GM12878 (cell line): ENCODE data around the gene PTPRJ. TPM values are rescaled to one million over a fixed set of nuclear protein-coding genes. Genes with fewer than 3 reads are reported as not detected.

Experiments used
- ATAC-seq: fragments of 200-7000 bp; cut with Tn5 transposase; 3 replicates; pipeline ENCODE4 v1.9.1; 2020; ENCODE audit warnings: mild to moderate bottlenecking, moderate library complexity
- BruUV-seq: library from RNA; stranded (reverse); fragments of 400-500 nt; replicated peaks from 2 replicates; lab custom pipeline; 2021; lab: Mats Ljungman, UMichigan
- CTCF ChIA-PET: fragments of 300-600 bp; sonication (Branson Sonifier 250); formaldehyde crosslinking; extraction: SDS; loops from one replicate; lab custom pipeline; 2021; ENCODE audit warnings: inconsistent platforms; lab: Yijun Ruan, JAX
- POLR2A ChIA-PET: fragments of 350-600 bp; formaldehyde crosslinking; extraction: SDS; loops from one replicate; lab custom pipeline; 2021; ENCODE audit warnings: inconsistent platforms; lab: Charles Lee
- RAD21 ChIA-PET: fragments of 300-600 bp; sonication (Branson Sonifier 250); formaldehyde crosslinking; loops from one replicate; lab custom pipeline; 2023; ENCODE audit warnings: antibody characterized with exemption; ENCODE audit not compliant: unreplicated experiment; lab: Charles Lee
- SMC1A ChIA-PET: fragments of 300-600 bp; sonication (Branson Sonifier 250); formaldehyde crosslinking; loops from one replicate; lab custom pipeline; 2023; ENCODE audit not compliant: unreplicated experiment, uncharacterized antibody; lab: Charles Lee
- DNase-seq: peaks from one replicate; pipeline ENCODE4 v3.0.0-alpha.2; 2011; ENCODE audit warnings: low read depth, low spot score
- FAIRE-seq: peaks from 3 replicates; lab custom pipeline; 2011; peaks lifted over from hg19 to GRCh38; lab: Jason Lieb, UNC
- H2AFZ ChIP-seq: 2 replicates; pipeline ENCODE4 v1.6.0; 2011; ENCODE audit warnings: low read depth, low read length, control low read depth; ENCODE audit not compliant: control insufficient read depth
- H3K27ac ChIP-seq: 2 replicates; pipeline ENCODE4 v1.5.1; 2011; ENCODE audit warnings: control low read depth; ENCODE audit not compliant: control insufficient read depth, insufficient read depth
- H3K27me3 ChIP-seq, 2 experiments: replicated peaks in 1 of 2; 2 replicates each; pipeline versions ENCODE4 v1.6.0 to v1.6.1; 2011; ENCODE audit warnings: low read length in 1 of 2; ENCODE audit not compliant: control insufficient read depth in 2 of 2, insufficient read depth in 2 of 2
- H3K36me3 ChIP-seq, 2 experiments: 2 replicates each; pipeline ENCODE4 v1.5.1; 2011; ENCODE audit warnings: low read length in 1 of 2; ENCODE audit not compliant: control insufficient read depth in 2 of 2, insufficient read depth in 2 of 2
- H3K4me1 ChIP-seq: 2 replicates; pipeline ENCODE4 v1.6.1; 2011; ENCODE audit warnings: mild to moderate bottlenecking, low read length, moderate library complexity, mixed read lengths; ENCODE audit not compliant: control insufficient read depth, insufficient read depth
- H3K4me2 ChIP-seq: 2 replicates; pipeline ENCODE4 v1.6.0; 2011; ENCODE audit warnings: control low read depth; ENCODE audit not compliant: control insufficient read depth, insufficient read depth
- H3K4me3 ChIP-seq: fragments of 200-600 bp; sonication (generic); 2 replicates; pipeline ENCODE4 v1.5.1; 2016
- H3K79me2 ChIP-seq: 2 replicates; pipeline ENCODE4 v1.6.0; 2011; ENCODE audit warnings: low read length; ENCODE audit not compliant: control insufficient read depth, insufficient read depth
- H3K9ac ChIP-seq: 2 replicates; pipeline ENCODE4 v1.8.0; 2011; ENCODE audit warnings: low read length, control low read depth, mixed read lengths; ENCODE audit not compliant: control insufficient read depth, insufficient read depth
- H3K9me3 ChIP-seq: replicated peaks from 3 replicates; pipeline ENCODE4 v1.5.1; 2011; ENCODE audit warnings: mild to moderate bottlenecking, low read length; ENCODE audit not compliant: control insufficient read depth, insufficient read depth
- H4K20me1 ChIP-seq: 2 replicates; pipeline ENCODE4 v1.6.0; 2011; ENCODE audit not compliant: control insufficient read depth, insufficient read depth
- EED ChIP-seq: sonication (generic); IDR thresholded peaks from 2 replicates; pipeline ENCODE4 v1.6.1; 2016; ENCODE audit warnings: antibody characterized with exemption, low read depth
- ETV6 ChIP-seq, 2 experiments: fragments of 450-650 bp in 1 of 2; IDR thresholded peaks in 1 of 2; conservative IDR thresholded peaks in 1 of 2; 2 replicates each; pipeline ENCODE4 v1.6.1; 2014; ENCODE audit warnings: antibody characterized with exemption in 1 of 2, borderline replicate concordance in 1 of 2, low read depth in 1 of 2, mild to moderate bottlenecking in 1 of 2, moderate library complexity in 1 of 2
- FOXK2 ChIP-seq: fragments of 450-650 bp; IDR thresholded peaks from 2 replicates; pipeline ENCODE4 v1.6.1; 2017; ENCODE audit warnings: mild to moderate bottlenecking, moderate library complexity
- NBN ChIP-seq: fragments of 450-650 bp; IDR thresholded peaks from 2 replicates; pipeline ENCODE4 v1.6.1; 2016
- SIN3A ChIP-seq: IDR thresholded peaks from 2 replicates; pipeline ENCODE4 v1.6.1; 2012; ENCODE audit warnings: low read depth, low read length, improper control_type of control experiment
- SMAD5 ChIP-seq: IDR thresholded peaks from 2 replicates; pipeline ENCODE4 v1.6.1; 2016; ENCODE audit warnings: antibody characterized with exemption, low read depth
- WGBS: methylation state at CpG from one replicate; pipeline ENCODE4 v1.1.6; 2016; ENCODE audit warnings: low lambda C conversion rate; ENCODE audit not compliant: insufficient replicate concordance, insufficient coverage; ENCODE audit errors: missing lambda C conversion rate; 5-methylcytosine and 5-hydroxymethylcytosine counted together
- in situ Hi-C: fragments of 300-500 bp; cut with MboI; formaldehyde crosslinking; loops from 9 replicates; pipeline ENCODE4 v1.14.3; 2018; ENCODE audit warnings: mixed read lengths
- intact Hi-C: fragments of 100-400 bp; cut with micrococcal nuclease; formaldehyde crosslinking; loops from one replicate; pipeline ENCODE4 v1.14.2; 2022; ENCODE audit not compliant: unreplicated experiment
- polyA plus RNA-seq, 11 experiments: library from polyadenylated mRNA; depleted of rRNA in 4 of 11; unstranded in 6 of 11; stranded (reverse) in 5 of 11; fragments of >200 nt; fragmentation: Nextera tagmentation in 4 of 11; fragmentation: Illumina TruSeq in 1 of 11; extraction: Ambion mirVana in 4 of 11; extraction: Trizol in 1 of 11; gene quantifications; 1 replicate in 1 of 11; 2 replicates in 10 of 11; pipeline versions ENCODE4 v1.2.1 to v1.2.3, GENCODE V29; 2011 to 2016; ENCODE audit warnings: inconsistent platforms in 2 of 11, missing spikeins in 2 of 11, low read depth in 1 of 11
- total RNA-seq, 4 experiments: library from RNA; depleted of rRNA in 3 of 4; stranded (reverse); fragments of >200 nt in 3 of 4; fragmentation: Illumina TruSeq in 1 of 4; extraction: Trizol in 1 of 4; gene quantifications; 2 replicates each; pipeline versions ENCODE4 v1.2.1 to v1.2.3, GENCODE V29; 2013 to 2021
- TF ChIP-seq, protein P1 (sequence below): IDR thresholded peaks from 2 replicates; pipeline ENCODE4 v1.6.1; 2012; ENCODE audit warnings: low read depth, low read length, improper control_type of control experiment
- TF ChIP-seq, protein P2 (sequence below): fragments of 450-650 bp; IDR thresholded peaks from 2 replicates; pipeline ENCODE4 v1.6.1; 2016; ENCODE audit warnings: mild to moderate bottlenecking
- TF ChIP-seq, protein P3 (sequence below): fragments of 450-650 bp; IDR thresholded peaks from 2 replicates; pipeline ENCODE4 v1.6.1; 2017; ENCODE audit warnings: mild to moderate bottlenecking, moderate library complexity

The PTPRJ gene
- total and polyA plus RNA-seq, 10 of the 15 experiments (the other 5 are each of a cell fraction or from before 2014, with no cell fraction given) = 0.22 to 22.4 (median 7.4) TPM

DNA sequence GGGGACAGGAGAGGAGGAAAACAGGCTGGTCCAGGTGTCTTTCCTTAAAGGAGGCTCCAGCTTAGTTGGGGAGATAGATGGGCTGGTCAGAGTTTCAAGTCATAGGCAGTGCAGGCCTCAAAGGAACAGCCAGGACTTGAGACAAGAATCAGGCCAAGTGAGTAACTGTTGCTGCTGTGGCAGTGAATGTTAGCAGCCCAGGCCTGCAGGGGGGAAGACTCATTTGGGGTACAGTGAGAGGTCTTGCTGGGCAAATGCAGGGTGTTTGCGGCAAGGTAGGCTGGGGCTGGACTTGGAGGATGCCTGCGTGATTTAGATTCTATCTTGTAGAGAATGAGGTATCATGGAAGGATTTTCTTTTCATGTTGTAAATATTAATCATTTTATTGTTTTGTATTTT, 24.1 kb downstream of the PTPRJ start:
- in situ Hi-C loops = no loop called here
- Histone ChIP-seq H3K27ac (peak overlapping the region; percentile 95), H3K4me2 (peak overlapping the region; percentile 97), H3K79me2 (peaks cover 59% of the 10 kb centered on the region), H4K20me1 (no peaks in the 10 kb centered on the region), H3K4me3 (no peak overlapping the region), H3K27me3 (no peaks in the 10 kb centered on the region), H3K9ac (peak overlapping the region; percentile 55; the same call in 1 of the 2 replicates), H3K4me1 (peaks cover 81% of the 10 kb centered on the region), H3K9me3 (no peaks in the 10 kb centered on the region), H3K36me3 (no peaks in the 10 kb centered on the region; a peak in 1 of 4 replicates), H2AFZ (peak overlapping the region; percentile 48)
- intact Hi-C loops = loop anchor here (10.0 kb wide), 1 partner anchor 150 kb away; no protein-coding TSS in a partner anchor
- FAIRE-seq (no peak), ATAC-seq (no peak), DNase-seq (no peak)
- TF ChIP-seq EED = peak; percentile 31; the same call in 1 of the 2 replicates
- TF ChIP-seq SIN3A = no peak
- 0 out of 4 replicates have a peak, but pooled peaks of 1 of the 2 experiments have one; percentile 12 for TF ChIP-seq ETV6 (conservative IDR thresholded peaks at IDR 0.05 in 1 of 2, IDR thresholded peaks at IDR 0.05 in 1 of 2; ENCODE audit: borderline replicate concordance in 1 of 2, low read depth in 1 of 2)
- TF ChIP-seq NBN = no peak
- RAD21 ChIA-PET = interaction anchor here (1.2 to 1.7 kb wide), 4 partner anchors 12 to 103 kb away, joined by 4 to 6 read pairs (median 5); no protein-coding TSS in a partner anchor
- 78% methylated on average over 2 of the region's 2 CpGs for WGBS
- SMC1A ChIA-PET = interaction anchor here (1.0 to 5.0 kb wide), 6 partner anchors 9 to 105 kb away, joined by 3 to 23 read pairs (median 5); no protein-coding TSS in a partner anchor
- no TSS peak for BruUV-seq
- CTCF ChIA-PET = interaction anchor here (1.0 to 1.4 kb wide), 2 partner anchors 21 to 103 kb away, joined by 4 read pairs; no protein-coding TSS in a partner anchor
- POLR2A ChIA-PET = interaction anchor here (0.9 to 2.3 kb wide), 4 partner anchors 9 to 103 kb away, joined by 3 to 8 read pairs (median 4); no protein-coding TSS in a partner anchor

DNA sequence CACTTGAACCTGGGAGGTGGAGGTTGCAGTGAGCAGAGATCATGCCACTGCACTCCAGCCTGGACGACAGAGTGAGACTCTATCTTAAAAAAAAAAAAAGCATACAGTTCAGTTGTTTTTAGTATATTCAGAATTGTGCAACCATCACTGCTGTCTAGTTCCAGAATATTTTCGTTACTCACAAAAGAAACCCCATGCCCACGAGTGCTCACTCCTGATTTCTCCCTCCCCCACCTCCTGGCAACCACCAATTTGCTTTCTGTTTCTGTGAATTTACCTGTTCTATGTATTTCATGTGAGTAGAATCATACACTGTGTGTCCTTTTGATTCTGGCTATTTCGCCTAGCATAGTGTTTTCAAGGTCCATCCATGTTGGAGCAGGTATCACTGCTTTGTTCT, 24.8 kb downstream of the PTPRJ start:
- Histone ChIP-seq H3K4me1 (peaks cover 80% of the 10 kb centered on the region), H3K4me3 (peak overlapping the region; percentile 58), H3K9me3 (no peaks in the 10 kb centered on the region), H3K27me3 (no peaks in the 10 kb centered on the region), H3K27ac (peak overlapping the region; percentile 95), H3K36me3 (no peaks in the 10 kb centered on the region; a peak in 1 of 4 replicates), H2AFZ (peak overlapping the region; percentile 2; the same call in 1 of the 2 replicates), H3K79me2 (peaks cover 59% of the 10 kb centered on the region), H3K4me2 (peak overlapping the region; percentile 97), H3K9ac (peak overlapping the region; percentile 62), H4K20me1 (no peaks in the 10 kb centered on the region)
- WGBS = 22% methylated on average over 4 of the region's 4 CpGs
- no peak for DNase-seq
- peak; percentile 13 for ATAC-seq
- ChIA-PET RAD21 (interaction anchor here (1.1 to 2.4 kb wide), 6 partner anchors 12 to 103 kb away, joined by 3 to 9 read pairs (median 5); no protein-coding TSS in a partner anchor), CTCF (no interaction called here), SMC1A (interaction anchor here (0.9 to 5.0 kb wide), 10 partner anchors 10 to 104 kb away, joined by 3 to 23 read pairs (median 4); no protein-coding TSS in a partner anchor), POLR2A (interaction anchor here (1.5 to 2.7 kb wide), 5 partner anchors 10 to 102 kb away, joined by 3 to 10 read pairs (median 5); no protein-coding TSS in a partner anchor)
- intact Hi-C loops (loop anchor here (5.0 to 10.0 kb wide), 3 partner anchors 73 to 150 kb away; no protein-coding TSS in a partner anchor), in situ Hi-C loops (no loop called here)
- no TSS peak for BruUV-seq
- no peak for FAIRE-seq
- TF ChIP-seq, protein P1, sequence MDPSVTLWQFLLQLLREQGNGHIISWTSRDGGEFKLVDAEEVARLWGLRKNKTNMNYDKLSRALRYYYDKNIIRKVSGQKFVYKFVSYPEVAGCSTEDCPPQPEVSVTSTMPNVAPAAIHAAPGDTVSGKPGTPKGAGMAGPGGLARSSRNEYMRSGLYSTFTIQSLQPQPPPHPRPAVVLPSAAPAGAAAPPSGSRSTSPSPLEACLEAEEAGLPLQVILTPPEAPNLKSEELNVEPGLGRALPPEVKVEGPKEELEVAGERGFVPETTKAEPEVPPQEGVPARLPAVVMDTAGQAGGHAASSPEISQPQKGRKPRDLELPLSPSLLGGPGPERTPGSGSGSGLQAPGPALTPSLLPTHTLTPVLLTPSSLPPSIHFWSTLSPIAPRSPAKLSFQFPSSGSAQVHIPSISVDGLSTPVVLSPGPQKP = no peak
- TF ChIP-seq SMAD5 = no peak
- TF ChIP-seq, protein P2, sequence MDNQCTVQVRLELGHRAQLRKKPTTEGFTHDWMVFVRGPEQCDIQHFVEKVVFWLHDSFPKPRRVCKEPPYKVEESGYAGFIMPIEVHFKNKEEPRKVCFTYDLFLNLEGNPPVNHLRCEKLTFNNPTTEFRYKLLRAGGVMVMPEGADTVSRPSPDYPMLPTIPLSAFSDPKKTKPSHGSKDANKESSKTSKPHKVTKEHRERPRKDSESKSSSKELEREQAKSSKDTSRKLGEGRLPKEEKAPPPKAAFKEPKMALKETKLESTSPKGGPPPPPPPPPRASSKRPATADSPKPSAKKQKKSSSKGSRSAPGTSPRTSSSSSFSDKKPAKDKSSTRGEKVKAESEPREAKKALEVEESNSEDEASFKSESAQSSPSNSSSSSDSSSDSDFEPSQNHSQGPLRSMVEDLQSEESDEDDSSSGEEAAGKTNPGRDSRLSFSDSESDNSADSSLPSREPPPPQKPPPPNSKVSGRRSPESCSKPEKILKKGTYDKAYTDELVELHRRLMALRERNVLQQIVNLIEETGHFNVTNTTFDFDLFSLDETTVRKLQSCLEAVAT = no peak
- no peak for TF ChIP-seq FOXK2
- TF ChIP-seq, protein P3, sequence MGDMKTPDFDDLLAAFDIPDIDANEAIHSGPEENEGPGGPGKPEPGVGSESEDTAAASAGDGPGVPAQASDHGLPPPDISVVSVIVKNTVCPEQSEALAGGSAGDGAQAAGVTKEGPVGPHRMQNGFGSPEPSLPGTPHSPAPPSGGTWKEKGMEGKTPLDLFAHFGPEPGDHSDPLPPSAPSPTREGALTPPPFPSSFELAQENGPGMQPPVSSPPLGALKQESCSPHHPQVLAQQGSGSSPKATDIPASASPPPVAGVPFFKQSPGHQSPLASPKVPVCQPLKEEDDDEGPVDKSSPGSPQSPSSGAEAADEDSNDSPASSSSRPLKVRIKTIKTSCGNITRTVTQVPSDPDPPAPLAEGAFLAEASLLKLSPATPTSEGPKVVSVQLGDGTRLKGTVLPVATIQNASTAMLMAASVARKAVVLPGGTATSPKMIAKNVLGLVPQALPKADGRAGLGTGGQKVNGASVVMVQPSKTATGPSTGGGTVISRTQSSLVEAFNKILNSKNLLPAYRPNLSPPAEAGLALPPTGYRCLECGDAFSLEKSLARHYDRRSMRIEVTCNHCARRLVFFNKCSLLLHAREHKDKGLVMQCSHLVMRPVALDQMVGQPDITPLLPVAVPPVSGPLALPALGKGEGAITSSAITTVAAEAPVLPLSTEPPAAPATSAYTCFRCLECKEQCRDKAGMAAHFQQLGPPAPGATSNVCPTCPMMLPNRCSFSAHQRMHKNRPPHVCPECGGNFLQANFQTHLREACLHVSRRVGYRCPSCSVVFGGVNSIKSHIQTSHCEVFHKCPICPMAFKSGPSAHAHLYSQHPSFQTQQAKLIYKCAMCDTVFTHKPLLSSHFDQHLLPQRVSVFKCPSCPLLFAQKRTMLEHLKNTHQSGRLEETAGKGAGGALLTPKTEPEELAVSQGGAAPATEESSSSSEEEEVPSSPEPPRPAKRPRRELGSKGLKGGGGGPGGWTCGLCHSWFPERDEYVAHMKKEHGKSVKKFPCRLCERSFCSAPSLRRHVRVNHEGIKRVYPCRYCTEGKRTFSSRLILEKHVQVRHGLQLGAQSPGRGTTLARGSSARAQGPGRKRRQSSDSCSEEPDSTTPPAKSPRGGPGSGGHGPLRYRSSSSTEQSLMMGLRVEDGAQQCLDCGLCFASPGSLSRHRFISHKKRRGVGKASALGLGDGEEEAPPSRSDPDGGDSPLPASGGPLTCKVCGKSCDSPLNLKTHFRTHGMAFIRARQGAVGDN = no peak
